GM12873 (cell line): ENCODE results near the gene CEBPA.

Source experiments
- CTCF ChIP-seq: IDR thresholded peaks from 2 replicates; pipeline ENCODE4 v1.5.1; 2012; ENCODE audit warnings: low read depth, mild to moderate bottlenecking, moderate library complexity, low read length, control low read depth; ENCODE audit not compliant: insufficient read depth; ENCODE audit errors: missing control alignments

CEBPA gene

DNA sequence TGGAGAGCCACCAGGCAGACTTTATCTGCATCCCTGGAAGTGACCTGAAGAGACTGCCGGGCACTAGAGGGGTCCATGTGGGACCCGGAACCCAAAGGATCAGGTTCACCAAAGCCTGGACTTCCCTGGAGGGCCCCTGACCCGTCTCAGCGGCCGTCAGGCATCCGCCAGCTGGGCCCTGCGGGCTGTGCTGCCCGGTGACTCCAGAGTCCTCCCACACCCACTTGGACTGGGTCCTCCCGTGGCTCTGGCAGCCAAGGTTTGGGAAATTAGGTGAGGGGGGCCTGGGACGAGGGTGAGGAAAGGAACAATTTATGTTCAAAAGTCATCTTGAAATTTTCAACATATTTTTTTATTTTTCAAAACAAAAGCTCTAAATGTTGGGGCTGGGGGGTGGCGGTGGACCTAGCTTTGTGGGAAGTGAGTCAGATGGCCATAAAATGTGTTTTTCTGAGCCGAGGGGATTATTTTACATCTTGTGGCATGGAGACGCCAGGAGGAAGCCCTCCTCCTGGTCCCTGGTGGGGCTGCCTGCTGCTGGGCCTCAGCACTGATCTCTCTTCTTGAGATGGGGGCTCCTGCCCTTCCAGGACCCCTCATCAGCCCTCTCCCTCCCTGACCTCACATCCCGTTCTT is 20.2 kb downstream of the CEBPA start:
- no peak for TF ChIP-seq CTCF

- no peak for TF ChIP-seq CTCF
Observed at GRCh38 chr19:33281296-33281926, 20.9 kb downstream of the CEBPA start.

GRCh38 chr19:33280351-33280921 is 21.9 kb downstream of the CEBPA start:
- no peak for TF ChIP-seq CTCF

- TF ChIP-seq CTCF = no peak
Observed at GRCh38 chr19:33279430-33280350, 22.6 kb downstream of the CEBPA start.

GRCh38 chr19:33278403-33279269 is 23.7 kb downstream of the CEBPA start:
- TF ChIP-seq CTCF = no peak

DNA sequence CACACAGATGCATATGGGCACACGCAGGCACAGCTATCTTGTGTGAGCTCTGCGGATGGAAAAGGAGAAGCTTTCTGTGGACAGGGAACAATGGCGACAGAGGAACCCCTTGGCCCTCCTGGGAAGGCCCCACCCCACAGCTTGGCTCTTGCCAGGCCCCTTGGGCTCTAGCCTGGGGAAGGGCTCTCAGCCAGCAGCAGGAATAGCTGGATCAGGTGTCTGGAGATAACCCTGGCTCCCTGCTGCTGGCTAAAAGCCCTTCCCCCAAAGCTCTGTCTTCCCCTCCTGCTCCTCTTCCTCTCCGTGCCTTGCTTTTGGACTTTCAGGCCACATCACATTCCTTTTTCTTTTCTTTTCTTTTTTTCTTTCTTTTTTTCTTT is 24.3 kb downstream of the CEBPA start:
- no peak for TF ChIP-seq CTCF
